Epithelial cell of esophagus (primary cell): ENCODE results near the gene ZMYND11.

Experiments
- DNase-seq: peaks from one replicate; pipeline ENCODE4 v3.0.0; 2010; ENCODE audit warnings: low read depth
- H3K4me3 ChIP-seq: 2 replicates; pipeline ENCODE4 v1.5.1; 2011; ENCODE audit warnings: mild to moderate bottlenecking, low read length, control low read depth
- CTCF ChIP-seq: IDR thresholded peaks from 2 replicates; pipeline ENCODE4 v1.5.1; 2011; ENCODE audit warnings: low read depth, mild to moderate bottlenecking, low read length, control low read depth, inconsistent platforms; ENCODE audit not compliant: insufficient read depth; ENCODE audit errors: missing control alignments

The ZMYND11 gene

GRCh38 chr10:271201-271600 is 135.9 kb downstream of the ZMYND11 start:
- no peak overlapping the region for H3K4me3 ChIP-seq
- DNase-seq = no peak
- TF ChIP-seq CTCF = no peak

GRCh38 chr10:271722-272121 is 136.5 kb downstream of the ZMYND11 start:
- no peak for TF ChIP-seq CTCF
- DNase-seq = no peak

GRCh38 chr10:273088-273487 is 137.8 kb downstream of the ZMYND11 start:
- no peak for DNase-seq
- no peak overlapping the region for H3K4me3 ChIP-seq
- TF ChIP-seq CTCF = no peak

More at GRCh38 chr10:271722-272121, 136.5 kb downstream of the ZMYND11 start:
- H3K4me3 ChIP-seq = no peak overlapping the region

- H3K4me3 ChIP-seq = no peak overlapping the region
- no peak for DNase-seq
- TF ChIP-seq CTCF = no peak
Measured at GRCh38 chr10:274866-275265, 139.6 kb downstream of the ZMYND11 start.

GRCh38 chr10:275680-276079 is 140.4 kb downstream of the ZMYND11 start:
- H3K4me3 ChIP-seq = no peak overlapping the region
- DNase-seq = no peak
- TF ChIP-seq CTCF = no peak

- no peak for TF ChIP-seq CTCF
- no peak overlapping the region for H3K4me3 ChIP-seq
- DNase-seq = no peak
Measured at GRCh38 chr10:277963-278362, 142.7 kb downstream of the ZMYND11 start.

- TF ChIP-seq CTCF = no peak
- no peak overlapping the region for H3K4me3 ChIP-seq
- DNase-seq = no peak
Measured at GRCh38 chr10:278707-279106, 143.5 kb downstream of the ZMYND11 start.
